GM12801 (cell line): ENCODE data around the gene ZNF747.

Experiments
- CTCF ChIP-seq: IDR thresholded peaks from one replicate; pipeline ENCODE4 v1.5.1; 2011; ENCODE audit warnings: control low read depth; ENCODE audit not compliant: insufficient read length; ENCODE audit errors: extremely low read depth

ZNF747 gene

GRCh38 chr16:30533146-30533522 is 1.5 kb downstream of the ZNF747 start:
- no peak for TF ChIP-seq CTCF

- no peak for TF ChIP-seq CTCF
These were observed 2.1 kb downstream of the ZNF747 start for GRCh38 chr16:30532285-30533145.

- no peak for TF ChIP-seq CTCF
These were observed 4.3 kb downstream of the ZNF747 start for GRCh38 chr16:30530163-30531037.

DNA sequence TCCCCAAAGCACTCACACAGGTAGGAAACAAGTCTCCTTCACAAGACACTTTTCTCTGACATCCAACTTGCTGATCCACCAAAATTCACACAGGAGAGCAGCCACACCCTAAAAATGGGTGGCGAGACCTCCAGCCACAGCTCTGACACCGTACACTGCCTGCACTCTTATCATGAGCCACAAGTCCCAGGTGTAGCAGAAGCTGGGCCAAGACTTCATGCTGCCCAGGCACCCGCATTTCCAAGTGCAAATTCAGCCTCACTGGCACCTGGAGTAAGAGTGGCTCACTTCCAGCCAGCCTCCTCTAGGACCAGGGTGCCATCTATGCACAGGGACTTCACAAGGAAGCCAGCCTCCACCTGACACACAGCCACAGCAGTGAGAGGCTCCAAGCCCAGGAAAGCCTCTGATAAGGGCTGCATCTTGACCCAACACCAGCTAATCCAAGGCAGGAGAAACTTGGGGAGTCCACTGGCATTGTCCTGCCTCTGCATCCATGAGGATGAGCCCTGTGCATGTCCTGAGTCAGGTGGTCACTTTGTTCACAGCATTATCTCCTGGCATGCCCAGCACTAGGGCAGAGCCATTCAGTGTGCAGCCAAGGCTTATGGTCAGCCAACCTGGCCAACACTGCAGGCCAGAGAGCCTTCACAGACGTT is 5.7 kb downstream of the ZNF747 start:
- TF ChIP-seq CTCF, result no peak

GRCh38 chr16:30527635-30528178 is 7.0 kb downstream of the ZNF747 start:
- TF ChIP-seq CTCF, result no peak

- no peak for TF ChIP-seq CTCF
These were observed 7.6 kb downstream of the ZNF747 start for GRCh38 chr16:30526823-30527634.
